ENCODE measurements around the gene DHRS4. TPM values are rescaled to one million over a fixed set of nuclear protein-coding genes. Genes with fewer than 3 reads are reported as not detected.

Gene DHRS4
- total RNA-seq, 4 donors from 2014 or later, result 24.0 to 35.8 (median 30.5) TPM

DNA sequence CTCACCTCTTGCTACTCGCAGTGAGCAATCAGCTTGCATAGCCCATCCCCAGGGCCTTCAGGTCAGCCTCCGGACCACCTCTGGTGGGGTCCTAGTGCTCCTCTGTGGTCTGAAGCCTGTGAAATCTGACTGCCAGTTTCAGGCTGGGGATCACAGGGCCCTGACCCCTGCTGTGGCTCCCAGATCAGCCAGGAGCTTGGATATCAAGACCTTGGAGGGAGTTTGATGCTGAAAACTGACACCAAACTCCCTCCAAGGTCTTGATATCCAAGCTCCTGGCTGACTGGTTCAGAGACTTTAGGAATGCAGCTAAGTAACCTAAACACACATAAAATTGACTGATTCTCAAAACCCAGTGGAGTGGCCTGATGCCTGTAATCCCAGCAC, 19.8 kb upstream of the DHRS4 start:
- H3K27ac ChIP-seq, result no peak overlapping the region
- no peaks in the 10 kb centered on the region for H3K27me3 ChIP-seq
- no peaks in the 10 kb centered on the region for H3K9me3 ChIP-seq
- H3K4me3 ChIP-seq, result no peak overlapping the region
- peaks cover 9% of the 10 kb centered on the region for H3K4me1 ChIP-seq
- TF ChIP-seq POLR2A (IDR thresholded peaks at IDR 0.05) (no peak), EP300 (IDR thresholded peaks at IDR 0.05) (no peak), POLR2AphosphoS5 (IDR thresholded peaks at IDR 0.05) (no peak)
- TF ChIP-seq, protein P1, sequence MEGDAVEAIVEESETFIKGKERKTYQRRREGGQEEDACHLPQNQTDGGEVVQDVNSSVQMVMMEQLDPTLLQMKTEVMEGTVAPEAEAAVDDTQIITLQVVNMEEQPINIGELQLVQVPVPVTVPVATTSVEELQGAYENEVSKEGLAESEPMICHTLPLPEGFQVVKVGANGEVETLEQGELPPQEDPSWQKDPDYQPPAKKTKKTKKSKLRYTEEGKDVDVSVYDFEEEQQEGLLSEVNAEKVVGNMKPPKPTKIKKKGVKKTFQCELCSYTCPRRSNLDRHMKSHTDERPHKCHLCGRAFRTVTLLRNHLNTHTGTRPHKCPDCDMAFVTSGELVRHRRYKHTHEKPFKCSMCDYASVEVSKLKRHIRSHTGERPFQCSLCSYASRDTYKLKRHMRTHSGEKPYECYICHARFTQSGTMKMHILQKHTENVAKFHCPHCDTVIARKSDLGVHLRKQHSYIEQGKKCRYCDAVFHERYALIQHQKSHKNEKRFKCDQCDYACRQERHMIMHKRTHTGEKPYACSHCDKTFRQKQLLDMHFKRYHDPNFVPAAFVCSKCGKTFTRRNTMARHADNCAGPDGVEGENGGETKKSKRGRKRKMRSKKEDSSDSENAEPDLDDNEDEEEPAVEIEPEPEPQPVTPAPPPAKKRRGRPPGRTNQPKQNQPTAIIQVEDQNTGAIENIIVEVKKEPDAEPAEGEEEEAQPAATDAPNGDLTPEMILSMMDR (IDR thresholded peaks at IDR 0.05), result no peak
- DNase-seq (ENCODE audit: low spot score in 2 of 2), result no peak
- WGBS, result 82% methylated on average over 2 of the region's 2 CpGs
- H3K36me3 ChIP-seq, result no peaks in the 10 kb centered on the region

DNA sequence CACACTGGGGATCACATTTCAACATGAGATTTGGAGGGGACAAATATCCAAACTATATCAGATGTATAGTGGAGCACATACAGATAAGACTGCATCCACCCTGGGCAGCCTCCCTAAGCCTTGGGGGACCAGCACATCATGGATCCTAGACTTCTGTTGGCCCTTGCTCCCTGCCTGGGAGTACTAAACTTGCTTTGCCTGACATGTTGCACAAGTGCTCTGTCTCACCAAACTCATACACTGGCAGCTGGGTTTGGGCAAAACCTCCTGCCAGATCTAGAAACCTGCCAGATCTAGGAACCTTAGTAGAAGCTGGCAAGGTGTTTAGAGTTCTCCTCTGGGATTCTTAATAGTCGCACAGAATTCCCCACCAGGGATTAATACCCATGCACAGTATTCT, 18.4 kb upstream of the DHRS4 start:
- Histone ChIP-seq H3K36me3 (no peaks in the 10 kb centered on the region), H3K27me3 (no peaks in the 10 kb centered on the region), H3K9me3 (no peaks in the 10 kb centered on the region), H3K27ac (no peak overlapping the region), H3K4me1 (peaks cover 1% of the 10 kb centered on the region), H3K4me3 (no peak overlapping the region)
- DNase-seq (ENCODE audit: low spot score in 2 of 2), result no peak
- TF ChIP-seq, protein P1 (IDR thresholded peaks at IDR 0.05), result no peak
- no peak for TF ChIP-seq POLR2A (IDR thresholded peaks at IDR 0.05)
- no peak for TF ChIP-seq EP300 (IDR thresholded peaks at IDR 0.05)
- TF ChIP-seq POLR2AphosphoS5 (IDR thresholded peaks at IDR 0.05), result no peak
- 60% methylated on average over 1 of the region's 1 CpG for WGBS

DNA sequence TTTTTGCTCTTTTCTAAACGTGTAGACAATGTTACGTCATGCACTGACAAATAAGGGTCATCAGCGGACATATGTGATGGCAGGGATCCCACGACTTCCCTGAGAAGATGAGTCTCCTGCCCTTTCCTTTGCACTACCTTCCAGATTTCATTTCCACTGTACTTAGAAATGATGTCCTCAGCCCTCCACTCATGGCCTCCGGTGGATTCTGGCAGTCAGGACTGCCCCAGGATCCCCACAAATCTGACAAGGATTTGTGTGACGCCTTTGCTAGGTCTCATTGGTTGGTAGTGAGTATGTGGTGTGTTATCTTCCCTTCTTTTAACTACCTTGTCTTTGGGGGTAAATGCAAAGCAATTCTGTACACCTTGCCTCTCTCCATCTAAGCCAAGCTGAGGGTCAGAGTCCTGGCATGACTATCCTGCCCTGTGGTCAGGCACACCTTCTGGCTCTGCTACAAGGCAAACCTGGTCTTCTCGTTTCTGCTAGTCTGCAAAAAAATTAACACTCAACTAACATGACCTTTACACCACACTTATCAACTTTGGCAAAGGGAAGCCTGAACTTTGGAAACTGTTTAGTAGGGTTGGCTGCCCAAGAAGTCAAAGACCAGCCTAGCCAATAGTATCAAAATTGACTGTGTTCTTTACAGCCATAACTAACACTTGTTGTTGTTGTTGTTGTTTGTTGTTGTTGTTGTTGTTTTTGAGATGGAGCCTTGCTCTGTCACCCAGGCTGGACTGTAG, 17.3 kb upstream of the DHRS4 start:
- Histone ChIP-seq H3K9me3 (no peaks in the 10 kb centered on the region), H3K4me3 (no peak overlapping the region), H3K27me3 (no peaks in the 10 kb centered on the region), H3K27ac (no peak overlapping the region), H3K4me1 (no peaks in the 10 kb centered on the region), H3K36me3 (peaks cover 8% of the 10 kb centered on the region)
- TF ChIP-seq POLR2AphosphoS5 (IDR thresholded peaks at IDR 0.05) (no peak), EP300 (IDR thresholded peaks at IDR 0.05) (no peak), POLR2A (IDR thresholded peaks at IDR 0.05) (no peak)
- TF ChIP-seq, protein P1 (IDR thresholded peaks at IDR 0.05), result no peak
- 86% methylated on average over 7 of the region's 7 CpGs for WGBS
- no peak for DNase-seq (ENCODE audit: low spot score in 2 of 2)

DNA sequence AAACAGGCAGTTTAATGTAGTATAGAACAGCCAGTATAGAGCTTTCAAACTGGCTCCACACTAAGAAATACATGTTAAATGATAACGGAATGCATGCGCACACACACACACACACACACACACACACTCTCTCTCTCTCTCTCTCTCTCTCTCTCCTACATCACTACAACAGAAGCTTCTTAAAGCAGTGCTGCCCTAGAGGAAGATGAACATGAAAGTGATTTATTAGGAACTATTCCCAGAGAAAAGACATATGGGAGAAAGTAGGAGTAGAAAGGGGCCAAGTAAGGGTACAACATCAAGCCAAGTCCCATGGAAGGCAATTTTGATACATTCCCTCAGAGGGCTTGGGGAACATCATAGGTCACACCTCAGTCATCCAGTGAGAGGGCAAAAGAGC, 16.4 kb upstream of the DHRS4 start:
- Histone ChIP-seq H3K4me1 (no peaks in the 10 kb centered on the region), H3K4me3 (no peak overlapping the region), H3K27ac (no peak overlapping the region), H3K27me3 (no peaks in the 10 kb centered on the region), H3K9me3 (no peaks in the 10 kb centered on the region), H3K36me3 (peaks cover 8% of the 10 kb centered on the region)
- TF ChIP-seq, protein P1 (IDR thresholded peaks at IDR 0.05), result no peak
- no peak for TF ChIP-seq POLR2A (IDR thresholded peaks at IDR 0.05)
- TF ChIP-seq POLR2AphosphoS5 (IDR thresholded peaks at IDR 0.05), result no peak
- TF ChIP-seq EP300 (IDR thresholded peaks at IDR 0.05), result no peak
- 75% methylated on average over 2 of the region's 2 CpGs for WGBS
- DNase-seq (ENCODE audit: low spot score in 2 of 2), result no peak

DNA sequence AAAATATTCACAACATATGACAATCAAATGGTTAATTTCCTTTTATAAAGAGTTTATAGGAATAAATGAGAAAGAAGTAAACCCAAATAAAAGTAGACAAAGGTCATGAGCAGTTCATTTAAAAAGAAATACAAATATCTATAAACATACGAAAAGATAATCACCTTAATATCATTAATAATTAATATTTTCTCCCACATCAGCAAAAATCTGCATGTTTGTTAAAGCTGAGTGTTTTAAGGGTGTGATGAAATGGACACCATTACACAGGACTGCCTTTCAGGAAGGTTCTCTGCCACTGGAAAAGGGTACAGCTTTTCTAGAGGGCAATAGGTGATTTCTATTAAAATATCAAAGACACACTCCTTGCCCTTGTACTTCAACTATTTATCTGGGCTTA, 14.7 kb upstream of the DHRS4 start:
- no peaks in the 10 kb centered on the region for H3K27me3 ChIP-seq
- H3K9me3 ChIP-seq, result no peaks in the 10 kb centered on the region
- peaks cover 9% of the 10 kb centered on the region for H3K4me1 ChIP-seq
- H3K36me3 ChIP-seq, result peaks cover 8% of the 10 kb centered on the region
- TF ChIP-seq POLR2AphosphoS5 (IDR thresholded peaks at IDR 0.05) (no peak), EP300 (IDR thresholded peaks at IDR 0.05) (no peak), POLR2A (IDR thresholded peaks at IDR 0.05) (no peak)
- TF ChIP-seq, protein P1 (IDR thresholded peaks at IDR 0.05), result no peak
- 83% methylated on average over 1 of the region's 1 CpG for WGBS
- no peak overlapping the region for H3K27ac ChIP-seq
- H3K4me3 ChIP-seq, result no peak overlapping the region
- no peak for DNase-seq (ENCODE audit: low spot score in 2 of 2)

All from suprapubic skin (tissue), 4 donors.